Lower leg skin (tissue), 3 donors: ENCODE data around the gene SRSF8.

Experiments
- POLR2A ChIP-seq, 2 donors: fragments of 450-650 bp; IDR thresholded peaks; one replicate each; pipeline ENCODE4 v1.6.1; 2016 to 2017; ENCODE audit warnings: antibody characterized with exemption in 2 of 2, mild to moderate bottlenecking in 1 of 2, moderate library complexity in 1 of 2
- TF ChIP-seq, protein P1 (sequence below), 3 donors: fragments of 450-650 bp; IDR thresholded peaks; one replicate each; pipeline ENCODE4 v1.5.1; 2016; ENCODE audit warnings: antibody characterized with exemption in 3 of 3, mild to moderate bottlenecking in 3 of 3, moderate library complexity in 2 of 3

DNA sequence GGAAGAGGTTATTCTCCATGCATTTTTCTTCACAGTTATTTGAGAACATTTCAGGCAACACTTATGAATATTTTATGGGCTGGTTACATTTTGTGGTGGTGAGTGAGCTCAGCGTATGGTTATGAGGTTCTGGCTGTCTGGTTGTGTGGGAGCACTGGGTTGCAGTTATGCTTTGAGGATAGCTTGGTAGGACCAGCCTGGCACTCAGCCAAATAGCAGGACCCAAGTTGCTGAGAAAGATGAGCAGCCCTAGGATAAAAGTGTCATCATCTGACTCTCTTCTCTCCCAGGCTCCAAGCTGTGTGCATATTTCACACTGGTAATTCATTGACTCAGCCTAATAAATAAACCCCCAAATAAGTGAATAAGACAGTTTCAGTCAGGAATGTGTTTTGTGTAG, 8.1 kb upstream of the SRSF8 start:
- TF ChIP-seq POLR2A (IDR thresholded peaks at IDR 0.05), result no peak
- TF ChIP-seq, protein P1, sequence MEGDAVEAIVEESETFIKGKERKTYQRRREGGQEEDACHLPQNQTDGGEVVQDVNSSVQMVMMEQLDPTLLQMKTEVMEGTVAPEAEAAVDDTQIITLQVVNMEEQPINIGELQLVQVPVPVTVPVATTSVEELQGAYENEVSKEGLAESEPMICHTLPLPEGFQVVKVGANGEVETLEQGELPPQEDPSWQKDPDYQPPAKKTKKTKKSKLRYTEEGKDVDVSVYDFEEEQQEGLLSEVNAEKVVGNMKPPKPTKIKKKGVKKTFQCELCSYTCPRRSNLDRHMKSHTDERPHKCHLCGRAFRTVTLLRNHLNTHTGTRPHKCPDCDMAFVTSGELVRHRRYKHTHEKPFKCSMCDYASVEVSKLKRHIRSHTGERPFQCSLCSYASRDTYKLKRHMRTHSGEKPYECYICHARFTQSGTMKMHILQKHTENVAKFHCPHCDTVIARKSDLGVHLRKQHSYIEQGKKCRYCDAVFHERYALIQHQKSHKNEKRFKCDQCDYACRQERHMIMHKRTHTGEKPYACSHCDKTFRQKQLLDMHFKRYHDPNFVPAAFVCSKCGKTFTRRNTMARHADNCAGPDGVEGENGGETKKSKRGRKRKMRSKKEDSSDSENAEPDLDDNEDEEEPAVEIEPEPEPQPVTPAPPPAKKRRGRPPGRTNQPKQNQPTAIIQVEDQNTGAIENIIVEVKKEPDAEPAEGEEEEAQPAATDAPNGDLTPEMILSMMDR (IDR thresholded peaks at IDR 0.05), result no peak
